Muscle of back (tissue), 11 donors: ENCODE data around the gene GOLT1A. TPM values are rescaled to one million over a fixed set of nuclear protein-coding genes. Genes with fewer than 3 reads are reported as not detected.

ENCODE experiments used
- DNase-seq, 3 donors: peaks; one replicate each; pipeline versions ENCODE4 v3.0.0 to v3.0.0-alpha.2; 2013
- polyA plus RNA-seq, 10 donors: library from polyadenylated mRNA; unstranded; fragments of 120-200 nt; gene quantifications; one replicate each; pipeline ENCODE4 v1.2.1, GENCODE V29; 2013; ENCODE audit not compliant: insufficient read length in 10 of 10

GOLT1A gene
- polyA plus RNA-seq, 10 donors, result 0.20 TPM; not detected in 9

- DNase-seq, result no peak
These were observed 21.0 kb downstream of the GOLT1A start for GRCh38 chr1:204192589-204193352.

- DNase-seq, result no peak
These were observed 21.7 kb downstream of the GOLT1A start for GRCh38 chr1:204192046-204192445.

- no peak for DNase-seq
These were observed 22.3 kb downstream of the GOLT1A start for GRCh38 chr1:204191456-204191855.

DNA sequence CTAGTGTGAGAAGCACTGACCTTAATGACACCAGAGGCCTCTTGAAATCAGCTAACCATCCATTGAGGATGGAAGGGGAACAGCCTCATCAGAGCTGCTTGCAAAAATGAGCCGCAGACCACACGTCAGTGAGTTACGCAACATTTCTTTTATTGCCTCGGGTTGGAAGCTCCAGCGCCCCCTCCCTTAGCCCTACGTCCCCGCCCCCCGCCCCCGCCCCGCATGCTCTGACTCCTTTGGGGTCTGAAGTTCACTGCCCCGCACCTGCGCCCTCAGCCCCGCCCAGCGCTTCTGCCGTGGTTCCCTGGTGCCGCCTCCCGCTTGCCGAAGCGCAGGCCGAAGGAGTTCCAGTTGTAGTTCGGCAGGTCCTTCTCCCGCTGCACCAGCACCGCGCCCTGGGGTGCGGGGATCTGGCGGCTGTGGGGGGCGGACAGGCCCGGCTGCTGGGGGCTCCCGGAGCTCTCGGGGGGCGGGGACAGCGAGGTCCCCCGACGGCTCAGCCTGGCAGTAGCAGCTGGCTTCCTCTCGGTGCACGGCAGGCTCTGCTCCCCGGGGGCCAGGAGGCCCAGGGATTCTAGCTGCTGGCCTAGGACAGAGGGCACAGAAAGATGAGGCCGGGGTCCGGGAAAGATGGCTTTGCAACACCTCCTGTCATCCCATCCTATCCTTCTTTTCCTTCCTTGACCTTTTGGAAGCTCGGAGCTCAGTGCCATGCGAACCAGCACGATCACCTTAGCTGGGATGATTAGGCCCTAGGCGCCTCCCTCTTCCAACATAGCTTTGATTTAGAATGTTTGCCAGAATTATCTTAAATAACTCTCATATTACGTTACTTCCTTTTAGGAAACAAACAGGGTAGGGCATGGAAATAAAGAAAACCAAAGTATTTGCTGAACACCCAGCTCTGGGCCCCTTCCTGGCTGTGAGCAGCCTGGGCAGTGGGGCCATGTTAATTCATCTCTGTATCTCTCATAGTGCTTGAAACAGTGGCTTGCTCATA, 23.3 kb downstream of the GOLT1A start:
- DNase-seq, result peak in 2 of 3 donors; percentile 26 to 44

- DNase-seq, result no peak
These were observed 24.7 kb downstream of the GOLT1A start for GRCh38 chr1:204188959-204189639.

GRCh38 chr1:204186597-204186996, 27.2 kb downstream of the GOLT1A start:
- no peak for DNase-seq

DNA sequence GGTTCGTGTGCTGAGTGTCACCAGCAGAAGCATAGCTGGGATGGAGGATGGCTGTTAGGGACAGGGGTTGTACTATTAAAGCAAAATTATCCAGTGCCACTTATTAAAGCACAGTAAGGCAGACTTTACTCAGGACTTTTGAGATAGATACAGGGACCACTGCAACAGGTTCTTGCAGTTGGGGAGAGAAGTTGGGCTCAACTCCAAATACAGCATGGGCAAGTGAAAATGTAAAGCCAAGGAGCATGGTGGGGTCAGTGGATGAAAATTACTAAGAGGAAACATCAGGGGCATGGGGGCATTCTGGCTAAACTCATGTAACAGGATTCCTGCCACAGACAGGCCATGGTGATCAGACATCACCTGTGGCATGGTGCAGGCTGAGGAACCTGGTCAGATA, 32.7 kb downstream of the GOLT1A start:
- no peak for DNase-seq

DNA sequence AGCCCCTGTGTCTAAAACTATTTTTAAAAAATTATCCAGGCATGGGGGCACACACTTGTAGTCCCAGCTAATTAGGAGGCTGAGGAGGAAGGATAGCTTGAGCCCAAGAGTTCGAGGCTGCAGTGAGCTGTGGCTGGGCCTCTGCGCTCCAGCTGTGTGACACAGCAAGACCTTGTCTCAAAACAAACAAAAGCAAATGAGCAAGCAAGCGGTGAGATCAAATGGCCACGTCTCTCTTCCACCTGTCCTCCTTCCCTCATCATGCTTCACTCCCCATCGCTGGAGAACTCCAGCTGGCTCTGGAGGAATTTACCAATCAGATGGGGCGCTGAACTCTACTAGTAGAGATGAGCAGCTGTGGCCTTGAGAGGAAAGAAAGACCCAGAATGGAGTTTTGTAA, 33.7 kb downstream of the GOLT1A start:
- DNase-seq, result no peak

DNA sequence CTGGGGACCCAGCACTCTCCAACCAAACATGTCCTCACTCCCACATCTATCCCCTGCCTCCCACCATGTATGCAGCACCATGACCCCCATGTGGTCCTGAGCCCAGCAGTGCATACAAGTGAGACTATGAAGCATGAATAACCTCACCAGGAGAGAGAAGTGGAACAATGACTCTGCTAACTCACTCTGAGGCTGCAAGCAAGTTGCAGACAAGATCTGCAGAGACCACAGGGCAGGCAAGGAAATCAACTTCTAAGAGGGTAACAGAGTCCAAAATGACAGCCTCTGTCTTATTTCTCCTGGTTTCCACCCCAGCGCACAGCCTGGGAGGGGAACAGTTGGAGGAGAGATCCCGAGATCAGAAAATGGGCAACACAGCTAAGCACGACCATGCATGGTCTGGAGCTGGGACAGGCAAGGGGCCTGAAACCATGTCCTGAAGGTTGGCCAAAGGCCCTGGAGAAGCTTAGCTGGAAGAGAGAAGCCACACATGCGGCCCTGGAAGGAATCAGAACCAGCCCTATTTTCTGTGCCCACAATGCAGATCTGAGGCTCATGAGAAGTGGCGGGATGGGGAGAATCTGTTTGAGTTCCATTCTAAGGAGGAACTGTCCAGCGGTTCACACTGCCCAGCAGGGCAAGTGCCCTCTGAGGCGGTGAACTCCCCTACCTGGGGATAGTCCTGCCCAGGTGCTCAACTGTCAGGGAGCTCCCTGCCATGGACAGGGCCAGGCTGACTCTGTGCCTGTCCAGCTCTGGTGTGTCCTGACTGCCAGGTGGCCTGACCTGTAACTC, 35.1 kb downstream of the GOLT1A start:
- no peak for DNase-seq

DNA sequence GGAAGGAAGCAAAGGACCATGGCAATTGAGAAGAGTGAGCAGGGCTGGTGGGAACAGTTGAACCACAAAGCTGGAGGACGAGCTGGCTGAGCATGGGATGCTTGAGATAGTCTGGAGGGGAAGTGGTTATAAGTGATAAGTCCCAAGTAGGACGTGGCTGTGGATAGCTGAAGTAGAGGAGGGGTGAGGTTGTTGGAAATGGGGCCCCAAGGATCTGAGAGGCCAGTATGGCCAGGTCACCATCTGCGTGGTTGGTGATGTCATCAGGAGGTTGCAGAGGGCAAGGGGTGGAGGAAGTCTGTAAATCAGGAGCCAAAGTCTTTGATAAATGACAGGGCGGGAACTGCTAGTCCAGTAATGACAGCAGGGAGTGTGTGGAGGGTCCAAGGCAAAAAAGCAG, 36.7 kb downstream of the GOLT1A start:
- DNase-seq, result no peak

DNA sequence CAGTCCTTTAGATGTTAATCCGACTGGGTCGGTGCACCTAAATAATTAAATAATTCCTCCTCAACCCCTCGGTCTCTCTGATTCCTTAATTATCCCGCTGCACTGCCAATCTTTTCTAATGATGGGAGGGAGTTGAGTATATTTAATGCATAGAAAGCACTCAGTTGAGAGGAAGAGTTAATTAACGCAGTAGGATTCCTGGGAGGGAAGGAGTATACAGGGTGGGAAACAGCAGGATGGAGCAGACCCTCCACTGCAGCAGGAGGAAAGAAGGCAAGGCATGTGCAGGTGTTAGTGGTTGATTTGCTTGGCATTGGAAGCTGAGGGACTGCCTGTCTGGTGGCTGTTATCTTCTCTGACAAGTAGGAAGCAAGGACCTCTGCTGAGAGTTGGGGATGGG, 37.7 kb downstream of the GOLT1A start:
- DNase-seq, result no peak

GRCh38 chr1:204174958-204175357, 38.8 kb downstream of the GOLT1A start:
- no peak for DNase-seq

- DNase-seq, result no peak
These were observed 41.3 kb downstream of the GOLT1A start for GRCh38 chr1:204172404-204173029.

DNA sequence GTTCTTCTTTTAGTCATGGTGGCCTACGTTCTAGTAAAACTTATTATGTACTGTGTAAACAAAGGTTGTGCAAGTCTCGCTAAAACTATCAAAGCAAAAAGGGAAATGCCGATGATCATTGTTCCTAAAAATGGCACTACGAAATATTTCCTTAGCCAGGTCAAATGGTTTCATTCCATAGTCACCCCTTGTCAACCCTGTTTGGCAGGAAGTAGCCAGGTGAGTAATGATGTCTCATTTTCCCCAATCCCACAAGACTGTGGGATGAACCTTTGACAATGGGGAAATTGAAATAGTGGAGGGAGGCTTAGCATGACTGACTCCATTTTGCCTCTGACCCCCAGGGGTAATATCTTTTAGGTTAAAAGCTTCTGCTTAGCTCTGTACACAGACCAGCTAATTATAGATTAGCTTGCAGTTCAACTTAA, 42.0 kb downstream of the GOLT1A start:
- DNase-seq, result peak in 1 of 3 donors; percentile 37

DNA sequence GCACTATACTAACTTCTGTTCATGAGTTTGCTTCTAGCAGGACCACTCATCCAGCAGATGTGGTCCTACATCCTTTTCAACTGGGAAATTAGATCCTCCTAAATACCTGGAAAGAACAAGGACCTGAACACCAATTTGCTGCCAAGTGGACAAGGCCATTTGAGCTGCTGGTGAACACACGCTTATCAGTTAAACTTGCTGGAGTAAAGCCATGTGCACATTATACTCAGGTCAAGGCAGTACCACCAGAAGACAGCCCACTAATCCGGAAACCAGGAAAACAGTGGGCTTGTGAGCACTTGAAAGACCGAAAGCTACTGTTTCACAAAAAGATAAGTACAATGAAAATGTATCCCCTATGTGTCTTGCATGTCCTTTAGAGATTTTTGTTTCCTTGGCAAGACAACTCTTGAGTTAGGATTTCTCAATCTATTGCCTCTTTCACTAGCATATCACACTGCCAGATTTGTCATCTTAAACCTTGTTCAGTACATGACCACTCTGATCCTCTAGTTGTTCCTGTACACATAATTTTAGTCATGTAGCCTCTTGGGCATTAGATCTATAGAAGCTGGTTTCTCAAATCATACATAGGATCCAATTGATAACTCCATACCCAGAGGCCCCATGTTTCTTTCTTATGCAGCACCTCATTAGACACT, 43.2 kb downstream of the GOLT1A start:
- no peak for DNase-seq

DNA sequence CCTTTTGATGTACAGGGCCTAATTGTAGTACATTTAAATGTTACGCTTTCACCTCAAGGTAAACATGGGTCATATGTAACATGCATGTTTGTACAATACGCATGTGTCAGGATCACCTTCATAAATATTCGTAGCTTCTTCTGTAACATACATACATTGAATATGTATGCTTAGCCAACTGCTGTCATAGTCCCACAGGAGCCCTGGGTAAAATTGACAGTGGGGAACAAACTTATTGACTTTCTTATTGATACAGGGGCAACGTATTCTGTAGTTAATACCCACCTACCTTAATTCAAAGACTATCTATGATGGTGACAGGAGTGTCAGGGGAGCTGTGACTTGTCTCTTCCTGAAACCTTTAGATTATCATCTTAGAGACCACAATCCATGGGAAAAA, 43.9 kb downstream of the GOLT1A start:
- no peak for DNase-seq

- DNase-seq, result no peak
These were observed 46.1 kb downstream of the GOLT1A start for GRCh38 chr1:204167730-204168129.

GRCh38 chr1:204166219-204166618, 47.6 kb downstream of the GOLT1A start, which contains the start of gene REN:
Gene REN, minus strand, starts transcription at chr1:204166337. Its CDS starts 44 bp downstream, at chr1:204166293.
- DNase-seq, result no peak

- peak; percentile 55 to 86 (median 73) for DNase-seq
These were observed 51.2 kb downstream of the GOLT1A start for GRCh38 chr1:204162494-204163074.
